ENCODE measurements around the gene PLG.
"Not testable (repeated sequence)": the region's sequence is repeated elsewhere in the genome, so short reads cannot be mapped to it uniquely, and the experiment has no call there.

PLG gene

DNA sequence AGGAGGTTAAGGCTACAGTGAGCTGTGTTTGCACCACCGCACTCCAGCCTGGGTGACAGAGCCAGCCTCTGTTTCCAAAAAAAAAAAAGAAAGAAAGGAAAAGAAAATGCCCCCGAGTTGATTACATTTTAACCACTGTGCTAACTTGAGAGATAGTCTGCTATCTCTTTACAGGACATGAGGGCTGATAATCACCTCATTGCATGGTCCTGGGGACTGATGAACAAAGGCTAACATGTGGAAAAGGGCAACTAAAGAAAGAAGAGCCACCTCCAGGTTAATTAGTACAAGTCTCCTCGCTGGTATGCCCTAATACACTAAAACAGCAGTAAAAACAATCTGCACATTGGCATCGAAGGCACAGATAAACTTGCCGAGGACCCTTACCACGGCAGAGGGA lies 4.2 kb upstream of the PLG start:
- DNase-seq (ENCODE audit: extremely low read depth in 1 of 2, low read depth in 1 of 2): no peak

DNA sequence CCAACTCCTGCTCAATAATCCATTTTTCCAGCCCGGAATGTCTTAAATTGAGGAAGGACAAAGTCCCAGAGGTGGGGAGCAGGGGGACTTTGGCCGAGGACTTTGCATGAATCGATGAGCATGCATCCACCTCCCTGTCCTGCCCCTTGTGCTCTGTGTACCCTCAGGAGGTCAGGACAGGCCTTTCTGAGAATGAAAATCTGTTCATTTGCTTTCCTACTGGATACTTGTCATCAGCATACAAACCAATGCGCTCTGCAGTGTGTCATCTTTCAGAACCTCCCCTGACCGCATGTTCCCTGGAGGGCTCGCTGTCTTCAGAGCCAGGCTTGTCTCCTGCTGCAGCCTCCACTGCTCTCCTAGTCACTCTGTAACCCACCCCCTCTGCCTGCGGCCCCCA lies 2.6 kb downstream of the PLG start:
- not testable (repeated sequence) for DNase-seq (ENCODE audit: extremely low read depth in 1 of 2, low read depth in 1 of 2)

DNA sequence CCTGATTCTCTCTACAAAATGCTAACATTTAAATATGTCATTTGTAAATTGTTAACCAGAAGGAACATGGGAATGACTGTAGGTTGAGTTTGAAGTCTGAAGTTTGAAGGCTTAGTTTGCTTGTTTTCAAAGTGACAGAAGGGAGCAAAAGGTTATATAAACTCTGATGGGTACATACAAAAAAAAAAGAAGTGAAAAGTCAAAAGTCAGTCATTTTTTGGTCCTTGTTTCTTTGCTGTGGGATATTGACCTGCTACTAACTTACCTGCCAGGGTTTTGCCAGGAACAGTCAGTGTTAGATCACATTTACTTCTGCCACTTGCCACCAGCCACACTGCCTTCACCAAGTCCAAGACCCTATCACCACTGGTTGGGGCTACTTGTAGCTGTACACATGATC lies 6.9 kb downstream of the PLG start:
- DNase-seq (ENCODE audit: extremely low read depth in 1 of 2, low read depth in 1 of 2): not testable (repeated sequence)

DNA sequence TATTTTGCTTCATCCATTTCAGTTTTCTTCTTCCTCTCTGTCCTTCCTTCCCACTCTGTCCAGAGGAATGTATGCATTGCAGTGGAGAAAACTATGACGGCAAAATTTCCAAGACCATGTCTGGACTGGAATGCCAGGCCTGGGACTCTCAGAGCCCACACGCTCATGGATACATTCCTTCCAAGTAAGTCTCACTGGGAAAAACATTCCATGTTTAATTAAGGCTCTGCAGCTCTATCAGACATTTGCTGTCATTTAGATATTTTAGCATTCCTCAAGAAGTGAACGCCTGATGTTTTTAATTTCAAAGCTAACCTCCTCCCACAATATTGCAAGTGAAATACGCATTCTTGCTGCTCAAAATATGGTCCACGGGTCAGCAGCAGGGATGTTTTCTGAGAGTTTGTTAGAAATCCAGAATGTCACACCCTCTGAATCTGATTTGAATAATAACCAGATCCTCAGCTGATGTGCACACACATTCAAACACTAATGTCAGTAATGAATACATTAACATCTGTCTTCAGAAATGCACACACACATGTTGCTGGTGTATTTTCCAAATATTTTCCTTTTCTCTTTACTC lies 12.8 kb downstream of the PLG start:
- no peak for DNase-seq (ENCODE audit: extremely low read depth in 1 of 2, low read depth in 1 of 2)

DNA sequence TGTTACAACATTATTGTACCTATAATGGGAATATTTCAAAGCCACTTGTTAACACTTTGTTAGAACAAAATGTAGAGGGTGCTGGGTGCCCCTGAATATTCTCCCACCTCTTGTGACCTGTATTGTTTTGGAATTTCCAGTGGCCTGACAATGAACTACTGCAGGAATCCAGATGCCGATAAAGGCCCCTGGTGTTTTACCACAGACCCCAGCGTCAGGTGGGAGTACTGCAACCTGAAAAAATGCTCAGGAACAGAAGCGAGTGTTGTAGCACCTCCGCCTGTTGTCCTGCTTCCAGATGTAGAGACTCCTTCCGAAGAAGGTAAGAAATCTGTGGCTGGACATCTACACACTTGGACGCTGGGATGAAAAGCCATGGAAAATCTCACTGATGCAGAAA lies 28.9 kb downstream of the PLG start:
- no peak for DNase-seq (ENCODE audit: extremely low read depth in 1 of 2, low read depth in 1 of 2)

DNA sequence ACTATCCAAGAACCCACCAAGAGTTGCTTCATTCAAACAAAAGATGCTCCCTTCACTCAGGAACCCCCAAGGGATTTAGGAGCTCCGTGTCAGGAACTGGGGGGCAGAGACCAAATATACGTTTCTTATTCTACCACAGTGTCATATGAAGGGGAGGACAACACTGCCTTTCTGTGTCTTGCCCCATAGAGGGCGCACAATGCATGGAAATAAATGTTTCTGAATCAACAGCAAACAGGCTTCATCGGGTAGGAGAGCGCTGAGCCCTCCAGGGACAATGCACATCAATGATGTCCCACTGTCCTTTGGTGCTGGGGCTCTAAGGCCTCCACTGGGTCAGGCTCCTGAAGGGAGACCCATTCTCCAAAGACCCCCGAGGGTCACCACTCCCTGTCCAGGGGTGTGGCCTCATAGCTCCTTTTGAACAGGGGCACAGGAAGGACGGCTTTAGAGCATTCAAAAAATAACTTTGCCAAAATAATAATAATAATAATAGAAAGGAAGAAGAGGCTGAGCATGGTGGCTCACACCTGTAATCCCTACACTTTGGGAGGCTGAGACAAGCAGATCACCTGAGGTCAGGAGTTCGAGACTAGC lies 31.1 kb downstream of the PLG start:
- DNase-seq (ENCODE audit: extremely low read depth in 1 of 2, low read depth in 1 of 2): no peak

DNA sequence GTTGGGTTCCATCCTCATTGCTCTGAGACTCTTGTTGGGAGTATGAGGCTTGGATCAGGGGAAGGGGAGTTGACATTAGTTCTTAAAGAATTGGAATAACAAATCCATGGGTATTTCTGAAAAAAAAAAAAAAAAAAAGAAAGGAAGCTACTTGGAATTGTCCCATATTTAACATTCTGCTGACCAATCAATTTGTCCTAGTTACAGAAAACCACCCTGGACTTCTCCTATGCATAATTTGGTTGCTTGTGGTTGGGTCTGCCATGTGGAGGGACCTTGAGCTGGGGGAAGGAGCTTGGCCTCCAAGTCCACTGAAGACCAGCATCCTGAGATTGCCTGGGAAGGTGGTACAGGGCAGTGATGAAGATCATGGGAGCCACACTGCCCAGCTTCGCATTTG lies 32.6 kb downstream of the PLG start:
- no peak for DNase-seq (ENCODE audit: extremely low read depth in 1 of 2, low read depth in 1 of 2)

DNA sequence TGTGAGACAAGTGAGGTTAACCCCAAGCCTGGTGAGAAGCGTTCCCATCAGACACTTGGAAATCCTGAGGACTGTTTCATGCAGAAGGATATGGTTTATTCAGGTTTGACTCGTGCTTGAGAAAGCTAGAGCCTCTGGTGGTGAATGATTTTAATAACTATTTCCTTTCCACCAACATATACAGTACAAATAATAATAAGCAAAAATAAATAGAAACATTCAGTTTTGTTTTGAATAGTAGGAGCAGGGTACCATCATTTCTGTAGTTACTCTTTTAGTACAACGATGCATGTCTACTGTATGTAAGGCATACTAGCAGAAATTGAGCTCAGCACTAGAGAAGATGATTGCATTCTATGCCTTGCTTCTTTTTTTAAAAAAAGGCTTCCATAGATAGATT lies 33.5 kb downstream of the PLG start:
- DNase-seq (ENCODE audit: extremely low read depth in 1 of 2, low read depth in 1 of 2): no peak

DNA sequence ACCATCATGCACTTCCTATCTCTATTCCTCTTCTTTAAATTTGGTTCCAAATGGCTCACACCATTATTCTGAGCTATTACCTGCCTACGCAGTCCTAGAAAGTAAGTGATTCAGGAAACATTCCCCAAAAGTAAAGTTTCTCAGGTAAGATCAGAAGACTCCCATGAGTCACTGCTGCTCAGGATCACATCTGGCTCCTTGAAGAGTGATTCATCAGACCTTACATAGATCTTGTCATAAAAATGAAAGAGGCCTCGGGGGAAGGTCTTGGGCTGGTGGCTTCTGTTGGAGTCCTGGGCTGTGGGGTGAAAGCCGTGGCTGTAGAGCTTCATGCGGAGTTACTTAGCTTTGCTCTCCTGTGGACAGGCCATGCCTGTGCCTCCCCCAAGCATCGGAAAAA lies 35.9 kb downstream of the PLG start:
- DNase-seq (ENCODE audit: extremely low read depth in 1 of 2, low read depth in 1 of 2): no peak

DNA sequence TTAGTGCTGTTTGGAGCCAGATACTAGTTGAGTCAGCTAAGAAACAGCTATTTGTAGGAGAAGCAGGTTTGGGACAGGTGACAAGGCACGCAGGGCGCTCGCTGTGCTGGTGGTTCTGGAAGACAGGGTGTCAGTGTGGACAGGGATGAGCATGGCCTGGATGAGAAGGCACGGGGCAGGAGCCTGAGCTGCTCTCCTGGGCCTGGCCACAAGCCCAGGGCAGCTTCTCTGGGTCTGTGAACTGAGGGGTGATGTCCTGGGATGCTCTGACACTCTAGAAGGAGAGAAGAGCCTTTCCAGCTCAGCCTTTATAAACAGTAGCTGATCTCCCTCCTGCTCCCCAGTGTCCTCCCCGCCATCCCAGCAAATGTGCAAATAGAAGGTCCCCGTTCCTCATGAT lies 37.9 kb downstream of the PLG start:
- no peak for DNase-seq (ENCODE audit: extremely low read depth in 1 of 2, low read depth in 1 of 2)

DNA sequence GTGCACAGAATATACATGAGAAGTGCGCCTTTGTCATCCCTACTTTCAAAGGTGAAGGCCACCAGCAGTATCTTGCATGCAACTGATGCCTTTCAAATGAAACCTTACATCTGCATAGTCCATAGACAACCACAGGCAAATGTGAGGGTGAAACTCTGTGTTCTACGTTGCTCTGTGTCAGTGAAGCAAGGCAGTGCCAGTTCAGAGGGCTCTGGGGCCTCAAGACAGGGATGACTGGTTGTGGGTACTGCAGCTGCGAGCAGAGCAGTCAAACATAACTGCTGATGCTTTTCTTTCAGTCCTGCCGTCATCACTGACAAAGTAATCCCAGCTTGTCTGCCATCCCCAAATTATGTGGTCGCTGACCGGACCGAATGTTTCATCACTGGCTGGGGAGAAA lies 39.0 kb downstream of the PLG start:
- not testable (repeated sequence) for DNase-seq (ENCODE audit: extremely low read depth in 1 of 2, low read depth in 1 of 2)

DNA sequence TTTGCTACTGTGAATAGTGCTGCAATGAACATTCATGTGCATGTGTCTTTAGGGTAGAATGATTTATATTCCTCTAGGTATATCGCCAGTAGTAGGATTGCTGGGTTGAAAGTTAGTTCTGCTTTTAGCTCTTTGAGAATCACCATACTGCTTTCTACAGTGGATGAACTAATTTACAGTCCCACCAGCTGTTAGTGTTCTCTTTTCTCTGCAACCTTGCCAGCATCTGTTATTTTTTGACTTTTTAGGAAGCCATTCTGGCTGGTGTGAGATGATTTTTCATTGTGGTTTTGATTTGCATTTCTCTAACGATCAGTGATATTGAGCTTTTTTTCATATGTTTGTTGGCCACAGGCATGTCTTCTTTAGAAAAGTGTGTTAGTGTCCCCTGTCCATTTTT lies 40.0 kb downstream of the PLG start:
- no peak for DNase-seq (ENCODE audit: extremely low read depth in 1 of 2, low read depth in 1 of 2)

DNA sequence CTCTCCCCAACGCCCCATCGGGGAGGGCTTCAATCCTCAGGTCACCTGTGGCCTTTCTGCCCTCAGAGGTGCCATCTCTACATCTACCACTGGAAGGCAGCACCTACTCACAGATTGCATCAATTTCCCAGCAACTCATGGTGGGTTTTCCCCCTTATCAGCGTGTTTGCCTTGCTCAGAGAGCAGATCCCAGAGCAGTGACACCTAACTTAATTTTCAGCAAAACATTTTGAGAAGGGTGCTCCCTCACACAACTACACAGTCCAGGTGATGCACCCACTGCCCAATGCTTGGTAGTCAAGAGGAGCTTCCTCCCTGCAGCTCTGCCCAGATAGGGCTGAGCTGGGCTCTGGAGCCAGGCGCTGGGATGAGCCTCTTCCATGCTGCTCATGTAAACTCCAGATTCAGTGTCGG lies 48.2 kb downstream of the PLG start:
- no peak for DNase-seq (ENCODE audit: extremely low read depth in 1 of 2, low read depth in 1 of 2)

DNA sequence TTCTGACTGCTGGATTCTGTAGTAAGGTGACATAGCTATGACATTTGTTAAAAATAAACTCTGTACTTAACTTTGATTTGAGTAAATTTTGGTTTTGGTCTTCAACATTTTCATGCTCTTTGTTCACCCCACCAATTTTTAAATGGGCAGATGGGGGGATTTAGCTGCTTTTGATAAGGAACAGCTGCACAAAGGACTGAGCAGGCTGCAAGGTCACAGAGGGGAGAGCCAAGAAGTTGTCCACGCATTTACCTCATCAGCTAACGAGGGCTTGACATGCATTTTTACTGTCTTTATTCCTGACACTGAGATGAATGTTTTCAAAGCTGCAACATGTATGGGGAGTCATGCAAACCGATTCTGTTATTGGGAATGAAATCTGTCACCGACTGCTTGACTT lies 51.2 kb downstream of the PLG start:
- not testable (repeated sequence) for DNase-seq (ENCODE audit: extremely low read depth in 1 of 2, low read depth in 1 of 2)

DNA sequence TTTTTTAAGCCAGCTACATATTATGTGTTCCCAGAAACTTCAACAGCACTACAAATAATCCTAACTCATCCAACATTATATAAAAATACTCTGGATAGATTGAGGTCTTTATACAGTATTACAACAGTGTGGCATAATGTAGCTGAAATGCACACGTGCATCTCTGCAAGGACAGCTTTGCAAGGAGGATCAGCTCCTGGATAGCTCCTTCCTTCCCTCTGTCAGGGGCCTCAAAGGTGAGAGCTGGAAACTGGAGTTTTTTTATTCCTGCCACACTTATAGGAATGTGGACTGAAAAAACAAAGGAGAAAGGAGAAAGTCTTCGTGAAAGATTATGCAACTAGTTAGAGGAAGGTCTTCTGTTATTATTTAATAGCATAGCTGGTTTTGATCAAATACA lies 53.1 kb downstream of the PLG start:
- DNase-seq (ENCODE audit: extremely low read depth in 1 of 2, low read depth in 1 of 2): no peak

DNA sequence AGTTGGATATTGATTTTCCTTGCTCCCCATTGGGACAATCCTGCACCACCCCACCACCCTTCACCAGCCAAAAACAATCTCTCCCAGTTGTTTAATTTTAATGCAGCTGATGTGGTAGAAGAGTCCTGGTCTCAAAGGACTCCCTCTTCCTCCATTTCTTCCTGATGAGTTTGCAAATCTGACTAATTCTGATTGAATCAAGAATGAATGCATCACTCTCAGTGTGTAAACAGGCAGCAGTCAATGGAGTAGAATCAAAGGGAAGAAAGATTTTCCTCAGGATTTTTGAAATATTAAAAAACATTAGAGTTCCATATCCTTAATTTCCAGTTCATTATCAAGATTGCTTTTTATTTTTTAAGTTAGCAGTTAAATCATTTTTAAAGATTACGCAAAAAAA lies 54.0 kb downstream of the PLG start:
- no peak for DNase-seq (ENCODE audit: extremely low read depth in 1 of 2, low read depth in 1 of 2)

DNA sequence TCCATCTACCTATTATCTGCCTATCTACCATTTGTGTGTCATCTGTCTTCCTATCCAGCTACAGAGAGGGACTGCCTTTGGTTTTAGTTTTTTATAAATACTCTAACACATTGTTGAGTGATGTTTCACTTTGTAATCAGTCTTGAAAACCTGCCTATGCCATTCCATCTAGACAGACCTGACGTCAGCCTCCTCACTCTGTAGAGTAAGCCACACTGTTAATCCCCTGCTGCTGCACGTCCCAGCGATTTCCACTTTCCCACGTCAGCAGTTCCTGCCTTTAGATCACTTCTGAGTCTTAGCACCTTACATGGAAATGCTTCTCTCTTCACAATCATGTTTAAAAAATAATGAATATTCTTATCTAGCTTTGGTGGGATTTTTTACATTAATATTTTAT lies 54.8 kb downstream of the PLG start:
- DNase-seq (ENCODE audit: extremely low read depth in 1 of 2, low read depth in 1 of 2): no peak

DNA sequence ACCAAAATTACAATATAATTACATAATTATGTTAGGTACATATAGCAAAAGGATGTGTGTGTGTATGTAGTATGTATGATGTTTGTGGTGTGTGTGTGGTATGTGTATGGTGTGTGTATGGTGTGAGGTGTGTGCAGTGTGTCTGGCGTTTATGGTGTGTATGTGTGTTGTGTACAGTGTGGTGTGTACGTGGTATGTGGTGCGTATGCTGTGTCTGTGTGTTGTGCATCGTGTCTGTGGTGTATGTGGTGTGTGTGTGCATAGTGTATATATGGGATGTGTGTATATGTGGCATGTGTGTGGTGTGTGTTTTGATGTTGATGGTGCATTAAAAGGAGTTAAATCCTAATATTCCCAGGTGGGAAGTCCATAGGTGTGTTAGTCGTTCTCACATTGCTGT lies 62.8 kb downstream of the PLG start:
- DNase-seq (ENCODE audit: extremely low read depth in 1 of 2, low read depth in 1 of 2): no peak

DNA sequence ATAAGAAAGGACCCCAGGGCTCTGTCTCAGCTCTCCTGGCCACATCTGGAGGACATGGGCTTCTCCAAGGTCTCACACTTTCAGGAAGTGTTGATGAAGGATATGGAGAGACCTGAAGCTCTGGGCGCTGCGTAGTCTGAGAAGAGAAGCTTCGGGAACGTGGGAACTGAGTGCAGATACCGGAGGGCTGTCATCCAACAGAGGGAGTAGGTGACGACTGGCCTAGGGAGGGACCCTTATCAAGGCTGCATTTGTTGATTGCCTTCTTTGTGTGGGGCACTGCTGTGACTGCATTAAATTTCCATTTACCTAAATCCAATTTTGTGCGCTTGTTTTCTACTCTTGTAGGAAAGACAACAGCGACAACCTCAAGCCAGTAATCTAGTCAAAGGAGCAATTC lies 63.4 kb downstream of the PLG start:
- no peak for DNase-seq (ENCODE audit: extremely low read depth in 1 of 2, low read depth in 1 of 2)

DNA sequence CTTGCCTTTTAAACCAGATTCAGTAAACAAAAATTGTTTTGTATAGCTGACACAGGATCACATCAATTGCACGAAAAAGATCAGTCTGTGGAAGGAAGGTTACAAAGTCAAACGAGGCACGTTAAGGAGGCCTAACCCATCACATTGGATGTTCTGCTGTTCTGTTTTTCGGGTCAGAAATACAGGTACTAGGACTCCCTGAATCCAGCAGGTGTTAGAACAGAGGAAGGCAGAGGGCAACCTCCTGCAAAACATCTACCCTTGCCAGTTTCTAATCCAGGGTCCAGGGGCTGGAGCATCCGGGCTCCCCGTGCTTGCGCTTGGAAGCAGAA lies 64.6 kb downstream of the PLG start:
- no peak for DNase-seq (ENCODE audit: extremely low read depth in 1 of 2, low read depth in 1 of 2)

DNA sequence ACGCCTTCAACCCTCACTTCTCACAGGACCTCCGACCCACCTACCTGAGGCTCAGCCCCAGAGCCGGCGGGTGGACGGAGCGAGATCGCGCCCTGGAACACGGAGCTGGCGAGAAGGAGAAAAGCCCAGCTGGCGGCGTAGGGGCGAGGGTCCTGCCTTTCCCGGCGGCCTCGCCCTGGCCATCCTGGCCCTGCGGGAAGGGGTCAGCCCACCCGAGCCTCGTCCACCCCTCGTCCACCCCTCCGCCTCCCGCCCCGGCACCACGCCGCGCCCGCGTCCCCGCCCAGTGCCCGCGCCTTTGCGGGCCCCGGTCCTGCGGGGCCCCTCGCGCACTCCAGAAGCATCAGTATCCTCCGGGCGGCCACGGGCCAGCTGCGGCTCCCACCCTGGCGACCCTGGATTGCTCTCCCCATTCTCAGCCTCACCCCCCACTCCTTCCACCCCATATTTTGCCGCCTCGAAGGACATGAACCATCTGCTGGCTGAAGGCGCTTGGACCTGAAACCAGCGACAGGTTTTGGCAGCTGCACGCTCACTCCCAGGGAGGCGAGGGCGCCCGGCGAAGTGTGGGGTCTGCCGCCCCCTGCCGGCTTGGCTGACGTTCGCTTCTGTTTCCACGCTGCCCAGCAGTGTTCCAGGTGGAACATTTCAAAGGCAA lies 65.1 kb downstream of the PLG start:
- peak in 1 of 2 donors; percentile 24 for DNase-seq (ENCODE audit: extremely low read depth in 1 of 2, low read depth in 1 of 2)

DNA sequence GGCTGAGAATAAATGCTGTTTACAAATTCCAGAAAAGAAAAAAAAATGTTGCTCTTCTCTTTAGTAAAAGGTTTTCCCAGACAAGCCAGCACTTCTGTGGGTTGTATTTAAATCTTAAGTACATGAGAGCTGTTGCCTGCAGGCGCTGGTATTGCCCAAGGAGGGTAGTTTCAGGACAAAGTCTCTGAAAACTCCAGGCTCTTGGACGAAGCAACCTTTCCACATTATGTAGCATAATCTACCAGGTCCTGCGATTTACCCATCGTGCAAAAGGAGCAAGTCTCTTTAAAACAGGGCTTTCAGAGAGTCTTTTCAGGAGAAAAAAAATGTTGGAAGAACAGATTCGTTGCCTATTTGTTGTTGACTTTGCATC lies 65.6 kb downstream of the PLG start:
- no peak for DNase-seq (ENCODE audit: extremely low read depth in 1 of 2, low read depth in 1 of 2)

DNA sequence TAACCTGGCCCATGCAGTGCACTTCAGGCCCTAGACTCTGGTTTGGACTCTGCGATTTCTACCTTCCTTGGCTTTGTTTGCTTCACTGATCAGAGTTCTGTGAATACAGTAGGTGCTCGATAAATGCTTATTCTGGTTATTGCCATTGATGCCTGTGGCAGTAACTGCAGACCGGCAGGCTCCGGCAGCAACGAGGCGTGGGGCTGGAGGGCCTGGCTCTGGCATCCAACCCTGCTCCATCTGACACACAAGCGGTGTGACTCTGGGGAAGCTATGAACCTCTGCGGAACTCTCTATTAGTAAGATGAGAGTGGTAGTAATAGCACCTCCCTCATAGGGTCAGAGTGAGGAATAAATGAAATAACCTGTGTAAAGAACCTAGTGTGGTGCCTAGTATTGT lies 66.1 kb downstream of the PLG start:
- no peak for DNase-seq (ENCODE audit: extremely low read depth in 1 of 2, low read depth in 1 of 2)

Measured in activated CD8-positive, alpha-beta memory T cell treated with anti-CD3 and anti-CD28 coated beads for 1 hour (primary cell).